ENCODE measurements around the gene NPR2.

GRCh38 chr9:35791297-35791921, at the start of gene NPR2:
- TF ChIP-seq DRAP1 (CRISPR knock-in tag; IDR thresholded peaks at IDR 0.05) (no peak), ZNF691 (CRISPR knock-in tag; IDR thresholded peaks at IDR 0.05; ENCODE audit: borderline replicate concordance, low read depth) (no peak), ZNF513 (CRISPR knock-in tag; conservative IDR thresholded peaks at IDR 0.05) (no peak), PATZ1 (CRISPR knock-in tag; IDR thresholded peaks at IDR 0.05) (no peak), REST (IDR thresholded peaks at IDR 0.05; ENCODE audit: borderline replicate concordance in 1 of 2, low read depth in 1 of 2, low read length in 2 of 2) (no peak)
